Globus pallidus (tissue), 1 donor: ENCODE measurements around the gene SLC25A11.

ENCODE experiments used
- DNase-seq: peaks from one replicate; pipeline ENCODE4 v3.0.0-alpha.2; 2015; ENCODE audit warnings: low spot score

The SLC25A11 gene

DNA sequence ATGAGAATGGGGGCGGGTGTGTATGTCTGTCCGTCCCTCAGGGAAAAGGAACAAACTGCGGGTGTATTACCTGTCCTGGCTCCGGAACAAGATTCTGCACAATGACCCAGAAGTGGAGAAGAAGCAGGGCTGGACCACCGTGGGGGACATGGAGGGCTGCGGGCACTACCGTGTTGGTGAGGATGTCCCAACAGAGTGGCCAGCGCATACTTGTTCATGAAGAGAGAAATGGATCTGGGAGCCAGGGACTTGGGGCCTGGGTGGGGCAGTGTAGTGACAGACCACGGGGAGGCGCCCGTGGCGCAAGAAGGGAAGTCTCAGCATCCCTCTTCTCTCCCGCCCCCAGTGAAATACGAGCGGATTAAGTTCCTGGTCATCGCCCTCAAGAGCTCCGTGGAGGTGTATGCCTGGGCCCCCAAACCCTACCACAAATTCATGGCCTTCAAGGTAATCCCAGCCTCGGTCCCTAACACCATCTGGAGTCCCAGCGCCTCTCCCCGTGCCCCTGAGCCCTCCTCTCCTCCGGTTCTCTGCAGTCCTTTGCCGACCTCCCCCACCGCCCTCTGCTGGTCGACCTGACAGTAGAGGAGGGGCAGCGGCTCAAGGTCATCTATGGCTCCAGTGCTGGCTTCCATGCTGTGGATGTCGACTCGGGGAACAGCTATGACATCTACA is 44.1 kb downstream of the SLC25A11 start:
- DNase-seq: no peak

DNA sequence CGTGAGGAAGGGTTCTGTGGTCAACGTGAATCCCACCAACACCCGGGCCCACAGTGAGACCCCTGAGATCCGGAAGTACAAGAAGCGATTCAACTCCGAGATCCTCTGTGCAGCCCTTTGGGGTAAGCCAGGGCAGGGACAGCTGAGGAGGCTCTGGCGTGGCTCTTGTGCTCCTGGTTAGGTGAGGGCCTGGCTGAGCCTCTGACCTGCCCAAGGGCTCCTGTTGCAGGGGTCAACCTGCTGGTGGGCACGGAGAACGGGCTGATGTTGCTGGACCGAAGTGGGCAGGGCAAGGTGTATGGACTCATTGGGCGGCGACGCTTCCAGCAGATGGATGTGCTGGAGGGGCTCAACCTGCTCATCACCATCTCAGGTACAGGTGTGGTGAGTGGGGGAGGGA is 44.7 kb downstream of the SLC25A11 start:
- DNase-seq: no peak

DNA sequence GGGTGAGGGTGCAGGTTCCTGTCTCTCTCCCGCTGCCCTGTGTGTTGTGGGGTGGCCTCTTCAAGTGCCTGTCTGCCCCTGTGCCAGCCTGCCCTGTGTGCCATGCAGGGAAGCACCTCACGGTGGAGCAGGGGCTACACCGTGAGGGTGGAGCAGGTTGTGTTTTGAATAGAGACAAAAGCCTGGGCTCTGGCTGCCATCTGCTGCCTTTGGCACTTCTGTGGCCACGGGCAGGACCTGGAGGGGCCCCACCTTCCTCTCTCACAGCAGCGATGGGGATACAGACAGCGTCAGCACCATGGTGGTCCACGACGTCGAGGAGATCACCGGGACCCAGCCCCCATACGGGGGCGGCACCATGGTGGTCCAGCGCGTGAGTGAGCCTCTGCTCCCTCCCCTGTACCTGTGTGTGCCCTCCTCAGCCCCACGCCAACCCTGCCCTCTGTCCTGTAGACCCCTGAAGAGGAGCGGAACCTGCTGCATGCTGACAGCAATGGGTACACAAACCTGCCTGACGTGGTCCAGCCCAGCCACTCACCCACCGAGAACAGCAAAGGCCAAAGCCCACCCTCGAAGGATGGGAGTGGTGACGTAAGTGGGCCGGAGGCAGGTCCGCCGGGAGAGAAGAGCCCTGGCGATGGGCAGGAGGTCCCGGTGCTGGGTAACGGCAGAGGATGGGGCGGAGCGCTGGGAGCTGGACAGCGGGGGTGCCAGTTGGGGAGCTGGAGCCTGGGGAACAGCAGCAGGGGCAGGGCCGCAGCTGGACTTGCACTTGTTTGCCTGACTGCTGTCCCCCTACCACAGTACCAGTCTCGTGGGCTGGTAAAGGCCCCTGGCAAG is 45.9 kb downstream of the SLC25A11 start:
- DNase-seq: no peak

DNA sequence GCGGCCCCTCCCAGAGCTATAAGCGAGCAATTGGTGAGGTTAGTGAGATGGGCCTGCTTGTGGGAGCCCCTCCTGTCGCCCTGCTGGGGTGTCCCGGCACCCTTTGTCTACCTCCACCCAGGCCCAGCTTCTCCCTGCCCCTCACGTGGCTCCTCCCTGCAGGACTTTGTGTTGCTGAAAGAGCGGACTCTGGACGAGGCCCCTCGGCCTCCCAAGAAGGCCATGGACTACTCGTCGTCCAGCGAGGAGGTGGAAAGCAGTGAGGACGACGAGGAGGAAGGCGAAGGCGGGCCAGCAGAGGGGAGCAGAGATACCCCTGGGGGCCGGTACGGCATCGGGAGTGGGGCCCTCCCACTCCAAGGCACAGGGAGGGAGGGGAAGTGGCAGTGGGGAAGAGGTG is 46.6 kb downstream of the SLC25A11 start:
- no peak for DNase-seq

DNA sequence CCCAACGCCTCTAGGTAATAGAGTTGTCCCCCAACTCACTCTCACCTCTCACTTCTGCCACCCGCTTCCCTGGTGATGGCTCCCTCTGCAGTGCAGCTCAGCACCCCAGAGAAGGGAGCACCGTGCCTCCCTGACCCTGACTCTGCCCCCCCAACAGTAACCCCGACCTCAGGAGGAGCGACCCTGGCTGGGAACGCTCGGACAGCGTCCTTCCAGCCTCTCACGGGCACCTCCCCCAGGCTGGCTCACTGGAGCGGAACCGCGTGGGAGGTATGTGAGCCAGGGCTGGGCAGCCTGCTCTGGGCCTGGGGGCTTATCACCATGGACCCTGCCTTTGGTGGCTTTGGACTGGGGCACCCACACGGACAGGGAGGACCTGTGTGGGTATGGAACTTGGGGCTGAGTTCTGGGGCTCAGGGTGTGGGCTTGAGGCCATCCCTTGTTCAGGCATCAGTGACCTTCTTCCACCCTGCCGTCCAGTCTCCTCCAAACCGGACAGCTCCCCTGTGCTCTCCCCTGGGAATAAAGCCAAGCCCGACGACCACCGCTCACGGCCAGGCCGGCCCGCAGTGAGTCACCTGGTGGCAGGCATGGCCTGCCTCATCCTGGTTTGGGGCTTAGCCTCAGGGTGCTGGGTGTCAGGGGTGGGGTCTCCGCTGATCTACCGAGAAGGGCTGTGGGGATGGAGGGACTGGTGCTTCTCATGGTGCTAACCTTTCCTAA is 47.2 kb downstream of the SLC25A11 start:
- DNase-seq: no peak

DNA sequence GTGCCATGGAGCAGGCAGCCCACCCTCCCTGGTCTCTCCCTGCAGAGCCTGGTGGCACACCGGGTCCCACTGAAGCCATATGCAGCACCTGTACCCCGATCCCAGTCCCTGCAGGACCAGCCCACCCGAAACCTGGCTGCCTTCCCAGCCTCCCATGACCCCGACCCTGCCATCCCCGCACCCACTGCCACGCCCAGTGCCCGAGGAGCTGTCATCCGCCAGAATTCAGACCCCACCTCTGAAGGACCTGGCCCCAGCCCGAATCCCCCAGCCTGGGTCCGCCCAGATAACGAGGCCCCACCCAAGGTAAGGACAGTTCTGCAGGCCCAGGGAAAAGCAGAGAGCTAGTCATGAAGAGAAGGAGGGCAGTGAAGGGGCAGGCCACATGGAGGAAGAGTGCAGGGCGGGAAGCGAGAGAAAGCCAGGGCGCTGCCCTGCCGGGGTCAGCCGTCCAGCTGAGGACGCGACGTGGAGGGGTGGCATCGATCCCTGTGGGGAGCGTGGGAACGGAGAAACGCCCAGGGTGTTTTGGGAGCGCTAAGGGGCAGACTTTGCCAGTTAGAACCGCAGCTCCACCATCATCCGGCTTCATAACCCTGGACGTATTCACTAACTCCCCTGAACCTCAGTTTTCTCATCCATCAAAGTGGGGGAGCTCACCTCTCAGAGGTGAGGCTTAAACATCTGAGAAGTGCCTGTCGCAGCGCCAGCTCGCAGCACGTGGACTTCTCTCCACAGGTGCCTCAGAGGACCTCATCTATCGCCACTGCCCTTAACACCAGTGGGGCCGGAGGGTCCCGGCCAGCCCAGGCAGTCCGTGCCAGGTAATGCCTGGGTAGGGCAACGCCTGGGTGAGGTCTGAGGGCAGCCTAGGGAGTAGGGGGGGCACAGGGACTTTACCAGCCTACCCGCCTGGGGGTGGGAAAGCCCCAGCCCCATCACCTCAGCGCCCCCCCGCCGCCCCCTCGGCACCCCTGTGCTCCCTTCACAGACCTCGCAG is 48.1 kb downstream of the SLC25A11 start:
- no peak for DNase-seq

DNA sequence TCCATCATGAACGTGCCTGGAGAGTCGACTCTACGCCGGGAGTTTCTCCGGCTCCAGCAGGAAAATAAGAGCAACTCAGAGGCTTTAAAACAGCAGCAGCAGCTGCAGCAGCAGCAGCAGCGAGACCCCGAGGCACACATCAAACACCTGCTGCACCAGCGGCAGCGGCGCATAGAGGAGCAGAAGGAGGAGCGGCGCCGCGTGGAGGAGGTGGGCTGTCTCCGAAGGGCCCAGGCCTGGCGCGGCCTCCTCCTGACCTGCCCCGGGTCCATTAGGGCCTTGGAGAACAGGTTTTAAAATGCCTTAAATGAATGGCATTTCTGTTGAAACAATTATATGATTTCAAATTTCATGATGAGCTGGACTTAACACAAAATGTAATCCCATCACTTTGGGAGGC is 52.3 kb downstream of the SLC25A11 start:
- no peak for DNase-seq
